Choroid plexus epithelial cell (primary cell): ENCODE results near the gene HDGF.
A peak's percentile ranks its signal among the peaks of the same experiment; 100 is the strongest.

ENCODE experiments used
- DNase-seq: peaks from one replicate; pipeline ENCODE4 v3.0.0-alpha.2; 2010; ENCODE audit warnings: low read depth
- H3K4me3 ChIP-seq: 2 replicates; pipeline ENCODE4 v1.5.1; 2011; ENCODE audit warnings: low read depth, mild to moderate bottlenecking, control low read depth, low read length, moderate library complexity
- TF ChIP-seq, protein P1 (sequence below): conservative IDR thresholded peaks from 2 replicates; pipeline ENCODE4 v1.5.1; 2011; ENCODE audit warnings: low read depth, mild to moderate bottlenecking, control low read depth, inconsistent platforms, low read length, moderate library complexity

HDGF gene

DNA sequence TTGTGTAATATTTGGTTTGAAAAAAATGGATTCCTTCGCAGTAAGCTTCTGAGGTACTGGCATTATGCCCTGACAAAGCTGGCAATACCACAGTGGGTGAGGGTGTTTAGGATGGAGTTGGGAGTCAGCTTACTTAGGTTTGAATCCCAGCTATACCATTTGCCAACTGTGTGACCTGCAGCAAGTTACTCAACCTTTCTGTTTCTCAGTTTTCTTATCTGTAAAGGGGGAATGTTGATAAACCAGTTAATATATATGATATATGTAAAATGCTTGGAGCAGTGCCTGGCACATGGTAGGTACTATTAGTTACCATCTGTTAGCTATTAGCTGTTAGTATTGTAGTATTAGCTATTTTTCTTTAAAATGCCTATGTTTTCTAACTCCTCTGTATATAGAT is 4.9 kb upstream of the HDGF start:
- H3K4me3 ChIP-seq, result no peak overlapping the region
- TF ChIP-seq, protein P1, sequence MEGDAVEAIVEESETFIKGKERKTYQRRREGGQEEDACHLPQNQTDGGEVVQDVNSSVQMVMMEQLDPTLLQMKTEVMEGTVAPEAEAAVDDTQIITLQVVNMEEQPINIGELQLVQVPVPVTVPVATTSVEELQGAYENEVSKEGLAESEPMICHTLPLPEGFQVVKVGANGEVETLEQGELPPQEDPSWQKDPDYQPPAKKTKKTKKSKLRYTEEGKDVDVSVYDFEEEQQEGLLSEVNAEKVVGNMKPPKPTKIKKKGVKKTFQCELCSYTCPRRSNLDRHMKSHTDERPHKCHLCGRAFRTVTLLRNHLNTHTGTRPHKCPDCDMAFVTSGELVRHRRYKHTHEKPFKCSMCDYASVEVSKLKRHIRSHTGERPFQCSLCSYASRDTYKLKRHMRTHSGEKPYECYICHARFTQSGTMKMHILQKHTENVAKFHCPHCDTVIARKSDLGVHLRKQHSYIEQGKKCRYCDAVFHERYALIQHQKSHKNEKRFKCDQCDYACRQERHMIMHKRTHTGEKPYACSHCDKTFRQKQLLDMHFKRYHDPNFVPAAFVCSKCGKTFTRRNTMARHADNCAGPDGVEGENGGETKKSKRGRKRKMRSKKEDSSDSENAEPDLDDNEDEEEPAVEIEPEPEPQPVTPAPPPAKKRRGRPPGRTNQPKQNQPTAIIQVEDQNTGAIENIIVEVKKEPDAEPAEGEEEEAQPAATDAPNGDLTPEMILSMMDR, result no peak
- DNase-seq, result no peak

DNA sequence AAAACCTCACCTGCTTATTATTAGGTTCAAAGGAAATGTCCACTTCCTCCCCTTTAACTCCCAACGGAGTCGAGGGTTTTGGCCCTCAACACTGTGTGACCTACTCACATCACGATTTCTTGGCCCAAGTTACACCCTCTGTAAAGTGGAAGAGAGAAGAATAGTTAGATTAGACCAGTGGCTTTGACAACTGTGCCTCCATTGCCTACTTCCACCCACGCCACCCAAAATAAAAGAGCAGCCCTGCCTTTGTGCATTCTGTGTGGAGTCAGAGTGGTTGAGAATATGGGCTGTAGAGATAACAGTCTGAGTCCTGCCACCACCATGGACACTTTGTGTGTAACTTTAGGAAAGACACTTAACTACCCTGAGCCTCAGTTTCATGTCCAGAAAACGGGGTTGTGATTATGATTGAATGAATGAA is 4.1 kb upstream of the HDGF start:
- no peak overlapping the region for H3K4me3 ChIP-seq
- no peak for DNase-seq
- TF ChIP-seq, protein P1, result no peak

DNA sequence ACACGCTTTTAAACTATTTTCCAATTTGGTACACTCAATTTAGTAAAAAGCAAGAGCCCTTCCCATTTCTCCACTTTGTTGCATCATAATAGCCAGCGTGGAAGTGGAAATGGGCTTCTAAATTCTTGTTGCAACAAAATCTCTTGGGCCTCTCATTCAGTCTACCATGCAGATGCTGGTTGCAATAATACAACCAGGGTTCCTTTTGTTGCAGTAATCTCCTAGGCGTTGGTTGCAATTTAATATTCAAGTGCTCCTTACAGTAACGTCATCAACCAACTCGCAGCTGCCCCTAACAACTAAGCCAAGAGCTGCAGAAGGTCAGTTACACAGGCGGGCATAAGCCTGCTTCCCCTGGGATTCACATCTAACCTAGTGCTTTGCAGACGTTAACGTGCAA is 2.7 kb upstream of the HDGF start:
- no peak for DNase-seq

DNA sequence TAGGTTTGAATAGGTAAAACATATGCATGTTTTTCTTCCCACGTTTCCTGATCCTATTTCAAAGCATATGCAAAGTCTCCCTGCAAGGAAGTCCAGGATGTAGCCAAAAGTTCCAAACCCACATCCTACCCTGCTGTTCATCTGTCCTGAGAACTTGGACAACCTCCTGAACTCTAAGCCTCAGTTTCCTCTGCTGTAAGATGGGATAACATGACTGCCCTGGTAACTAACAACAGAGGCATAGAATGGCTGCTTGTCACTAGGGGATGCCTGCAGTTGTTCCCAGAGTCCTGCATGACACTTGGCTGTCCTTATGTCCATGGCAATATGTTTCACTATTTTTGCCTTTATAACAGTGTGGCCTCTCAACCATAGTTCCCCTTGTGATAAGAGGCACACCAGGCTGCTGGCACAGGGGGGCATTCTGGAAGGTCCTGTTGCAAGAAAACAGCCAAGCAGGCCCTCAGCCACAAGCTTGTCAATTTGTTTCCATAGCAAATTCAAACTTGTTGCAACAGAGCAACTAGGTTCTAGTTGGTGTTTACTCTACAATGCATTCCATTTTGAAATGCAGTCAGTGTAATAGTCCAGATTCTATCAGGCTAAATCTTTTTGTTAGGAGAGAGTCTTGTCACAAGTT is 1.5 kb upstream of the HDGF start:
- TF ChIP-seq, protein P1, result no peak
- H3K4me3 ChIP-seq, result peak overlapping the region; percentile 95
- DNase-seq, result peak; percentile 55

More for the DNA sequence above, 2.7 kb upstream of the HDGF start:
- TF ChIP-seq, protein P1, result no peak
- H3K4me3 ChIP-seq, result no peak overlapping the region

DNA sequence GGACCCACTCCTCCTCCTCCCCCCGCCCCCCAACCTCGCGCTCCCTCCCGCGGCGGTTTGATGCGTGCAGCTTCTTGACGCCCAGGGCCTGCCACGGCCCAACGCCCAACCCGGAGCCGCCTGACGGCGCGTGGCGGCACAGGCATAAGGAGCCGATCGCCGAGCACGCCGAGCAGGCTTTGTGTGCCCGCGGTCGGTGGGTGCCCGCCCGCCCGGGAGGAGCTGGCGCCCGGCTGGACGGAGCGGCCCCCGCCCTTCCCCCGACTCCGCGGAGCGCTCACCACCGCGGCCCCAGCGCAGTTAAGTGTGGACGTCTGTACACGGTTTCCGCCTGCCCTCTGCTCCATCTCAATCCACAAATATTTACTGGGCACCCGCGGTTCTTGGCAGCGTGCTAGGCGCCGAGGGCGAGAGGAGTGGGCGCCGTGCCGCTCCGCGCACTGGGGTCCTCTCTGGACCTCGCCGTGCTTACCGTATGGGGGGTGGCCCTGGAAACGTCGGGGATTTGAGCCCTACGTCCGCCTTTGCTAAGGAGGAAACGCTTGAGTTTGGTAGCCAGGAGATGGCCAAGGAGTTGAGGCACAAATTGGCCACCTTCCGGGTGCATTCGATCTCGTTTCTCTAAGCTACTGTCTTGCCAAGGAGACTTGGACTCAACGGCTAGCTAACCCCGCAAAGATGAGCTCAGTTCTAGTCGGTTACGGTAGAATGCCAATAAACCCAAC is 444 bp upstream of the HDGF start:
- H3K4me3 ChIP-seq, result peak overlapping the region; percentile 95
- DNase-seq, result peak; percentile 98
- TF ChIP-seq, protein P1, result peak; percentile 13

DNA sequence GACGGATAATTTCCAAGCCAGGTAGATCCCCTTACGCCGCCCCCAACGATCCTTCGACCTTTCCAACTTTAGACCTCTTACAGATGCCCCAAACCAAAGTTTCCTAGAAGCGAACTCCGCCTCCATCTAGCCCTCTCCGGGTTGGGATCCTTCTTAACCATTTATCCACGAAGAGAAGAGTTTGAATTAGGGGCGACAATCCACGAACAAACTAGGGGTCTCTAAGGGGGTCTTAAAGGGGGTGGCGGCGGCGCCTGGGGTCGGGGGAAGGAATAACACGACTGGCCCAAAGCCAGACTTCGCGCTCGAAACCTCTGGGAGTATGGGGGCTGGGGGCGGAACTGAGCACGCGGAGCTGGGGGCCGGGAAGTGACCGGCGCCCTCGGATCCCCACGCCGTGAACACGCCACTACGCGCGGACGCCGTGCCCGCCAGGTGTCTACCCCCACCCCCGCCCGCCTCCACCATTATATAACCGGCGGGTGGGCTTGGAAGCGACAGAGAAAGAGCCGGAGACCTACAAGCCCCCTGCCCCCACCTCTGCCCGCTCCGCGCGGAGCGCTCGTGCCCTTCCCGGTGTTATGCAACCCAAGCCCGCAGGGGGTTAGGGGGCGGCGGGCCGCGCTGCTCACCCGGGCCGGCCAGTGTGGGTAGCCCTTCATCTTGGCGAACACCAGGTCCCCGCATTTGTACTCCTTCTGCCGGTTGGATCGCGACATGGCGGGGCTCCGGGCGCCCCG is 594 bp downstream of the HDGF start:
- no peak for DNase-seq
- H3K4me3 ChIP-seq, result peak overlapping the region; percentile 95
- TF ChIP-seq, protein P1, result no peak
